Limb (tissue), 2 donors: ENCODE data around the gene ZDHHC19.
A peak's percentile ranks its signal among the peaks of the same experiment; 100 is the strongest.
"Not testable (repeated sequence)": the region's sequence is repeated elsewhere in the genome, so short reads cannot be mapped to it uniquely, and the experiment has no call there.

ENCODE experiments used
- DNase-seq, 2 donors: peaks; one replicate each; pipeline ENCODE4 v3.0.0-alpha.2; 2016; ENCODE audit errors: extremely low spot score in 2 of 2

Gene ZDHHC19

GRCh38 chr3:196205442-196206205 is 5.6 kb downstream of the ZDHHC19 start:
- DNase-seq: not testable (repeated sequence)

- DNase-seq: no peak
Observed at GRCh38 chr3:196203846-196204245, 7.4 kb downstream of the ZDHHC19 start.

- no peak for DNase-seq
Observed at GRCh38 chr3:196202516-196202970, 8.7 kb downstream of the ZDHHC19 start.

DNA sequence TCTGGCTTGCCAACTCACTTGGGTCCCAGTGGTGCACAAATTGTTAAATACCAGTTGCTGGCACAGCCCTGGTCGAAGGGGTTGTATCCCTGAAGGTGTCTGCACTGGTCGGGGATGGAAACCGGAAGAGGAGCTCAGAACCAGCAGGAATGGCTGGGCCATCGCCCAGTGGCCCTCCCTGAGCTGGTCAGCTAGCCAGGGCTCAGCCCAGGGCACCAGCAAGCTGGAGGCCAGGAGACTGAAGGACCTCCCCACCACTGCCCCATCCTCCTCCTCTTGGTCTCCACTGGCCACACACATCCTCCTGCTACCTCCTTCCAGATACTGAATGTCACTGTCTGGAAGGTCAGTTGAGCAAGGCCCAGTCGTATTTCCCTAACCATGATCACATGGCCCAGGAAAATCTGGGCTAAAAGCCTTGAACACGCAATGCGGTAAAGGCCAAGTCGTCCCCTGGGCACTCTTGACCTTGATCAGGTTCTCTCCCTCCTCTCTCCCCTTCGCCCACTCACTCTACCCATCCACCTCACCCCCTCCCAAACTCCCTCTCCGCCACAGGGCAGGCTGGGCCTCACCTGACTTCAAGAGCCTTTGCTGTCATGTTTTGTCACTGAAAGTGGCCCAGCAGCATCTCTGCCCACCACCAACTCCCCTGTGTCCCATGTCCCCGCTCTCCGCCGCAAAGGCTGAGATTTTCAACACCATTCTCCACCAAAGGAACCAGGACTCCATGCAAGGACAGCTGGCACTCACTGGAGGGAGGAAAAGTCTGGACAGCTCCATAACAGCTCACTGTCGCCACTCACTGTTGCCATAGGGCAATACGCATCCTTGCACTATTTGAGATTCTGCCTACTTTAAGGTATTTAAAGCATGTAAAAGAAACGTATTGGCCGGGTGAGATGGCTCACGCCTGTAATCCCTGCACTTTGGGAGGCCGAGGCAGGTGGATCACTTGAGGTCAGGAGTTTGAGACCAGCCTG is 12.1 kb downstream of the ZDHHC19 start:
- DNase-seq: no peak

DNA sequence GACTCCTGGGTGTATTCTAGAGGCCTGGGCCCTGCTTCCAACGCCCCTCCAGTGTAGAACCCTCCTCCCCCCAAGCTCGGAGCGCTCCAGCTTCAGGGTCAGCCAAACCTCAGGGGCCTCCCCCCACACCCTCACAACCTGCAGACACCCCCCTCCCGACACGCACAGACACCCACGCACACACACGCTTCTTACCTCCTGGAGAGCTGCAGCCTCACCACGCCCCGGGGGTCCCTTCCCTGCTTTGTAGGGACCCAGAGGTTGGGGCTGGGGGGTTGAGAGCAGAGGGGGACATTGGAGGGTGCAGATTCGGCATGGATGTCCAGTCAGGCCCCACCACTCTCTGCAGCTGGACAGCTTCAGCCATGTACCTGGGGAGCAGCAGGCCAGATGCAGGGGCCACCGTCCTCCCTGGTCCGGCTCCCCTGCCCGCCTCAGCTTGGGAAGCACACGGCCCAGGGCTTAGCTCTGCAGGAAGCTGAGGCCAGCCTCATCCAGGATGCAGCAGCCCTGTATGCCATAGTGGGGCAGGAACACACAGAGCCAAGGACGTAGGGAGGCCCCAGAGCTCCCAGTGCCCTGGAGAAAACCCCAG is 13.0 kb downstream of the ZDHHC19 start:
- no peak for DNase-seq

- no peak for DNase-seq
Observed at GRCh38 chr3:196197524-196197923, 13.7 kb downstream of the ZDHHC19 start.

DNA sequence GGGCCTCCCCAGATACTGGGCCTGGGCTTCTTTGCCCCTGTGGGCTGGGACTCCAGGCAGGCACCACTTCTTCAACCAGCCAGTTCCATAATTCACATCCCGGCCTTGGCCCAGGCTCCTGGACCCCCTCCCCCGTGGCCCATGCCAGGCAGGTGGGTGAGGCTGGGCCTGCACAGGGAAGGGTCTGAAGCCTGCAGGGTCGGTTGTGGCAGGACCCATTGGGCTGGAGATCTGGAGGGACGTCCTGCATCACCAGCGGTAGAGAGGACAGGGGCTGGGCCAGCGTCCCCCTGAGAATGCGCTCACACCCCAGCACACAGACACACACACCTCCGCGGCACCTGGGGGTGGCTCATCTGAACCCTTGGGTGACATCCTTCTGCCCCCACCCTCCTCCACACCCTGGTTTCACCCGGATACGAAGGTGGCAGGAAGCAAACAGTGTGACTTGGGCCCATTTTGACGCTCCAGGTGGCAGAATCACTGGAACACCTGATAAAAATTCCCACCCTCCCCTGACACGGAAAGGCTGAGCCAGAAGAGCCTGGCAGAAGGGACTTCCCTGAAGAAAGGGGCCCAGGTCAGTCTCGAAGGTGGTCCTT is 15.4 kb downstream of the ZDHHC19 start:
- no peak for DNase-seq

GRCh38 chr3:196194542-196194915 is 16.7 kb downstream of the ZDHHC19 start:
- no peak for DNase-seq

GRCh38 chr3:196193736-196194541 is 17.3 kb downstream of the ZDHHC19 start:
- DNase-seq: no peak

GRCh38 chr3:196193133-196193735 is 18.0 kb downstream of the ZDHHC19 start:
- no peak for DNase-seq

DNA sequence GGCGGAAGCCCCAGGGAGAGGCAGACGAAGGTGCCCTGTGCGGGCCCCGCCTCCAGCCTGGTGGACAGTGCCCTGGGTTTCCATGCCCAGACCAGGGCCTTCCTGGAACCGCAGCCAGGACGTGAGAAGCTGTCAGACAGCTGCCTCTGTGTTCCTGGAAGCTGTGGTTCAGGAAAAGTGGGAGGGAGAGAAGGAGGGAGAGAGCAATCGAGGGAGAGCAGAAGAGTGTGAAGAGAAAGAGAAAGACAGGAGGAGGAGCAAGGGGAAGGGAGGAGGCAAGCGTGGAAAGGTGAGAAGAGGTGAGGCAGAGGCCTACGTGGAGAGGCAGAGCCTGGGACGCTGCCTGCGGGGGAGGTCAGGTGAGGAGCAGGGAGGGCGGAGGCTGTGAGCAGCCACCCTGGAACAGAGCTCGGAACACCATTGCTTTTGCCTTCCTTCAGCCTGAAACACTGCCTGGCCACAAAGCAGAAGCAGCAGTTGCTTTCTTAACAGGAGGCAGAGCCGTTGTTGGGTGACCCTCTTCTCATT is 18.6 kb downstream of the ZDHHC19 start:
- DNase-seq: no peak

- DNase-seq: no peak
Observed at GRCh38 chr3:196192036-196192523, 19.1 kb downstream of the ZDHHC19 start.

GRCh38 chr3:196189566-196190347 is 21.4 kb downstream of the ZDHHC19 start:
- DNase-seq: no peak

GRCh38 chr3:196186651-196187573 is 24.3 kb downstream of the ZDHHC19 start:
- peak; percentile 30 to 75 for DNase-seq

DNA sequence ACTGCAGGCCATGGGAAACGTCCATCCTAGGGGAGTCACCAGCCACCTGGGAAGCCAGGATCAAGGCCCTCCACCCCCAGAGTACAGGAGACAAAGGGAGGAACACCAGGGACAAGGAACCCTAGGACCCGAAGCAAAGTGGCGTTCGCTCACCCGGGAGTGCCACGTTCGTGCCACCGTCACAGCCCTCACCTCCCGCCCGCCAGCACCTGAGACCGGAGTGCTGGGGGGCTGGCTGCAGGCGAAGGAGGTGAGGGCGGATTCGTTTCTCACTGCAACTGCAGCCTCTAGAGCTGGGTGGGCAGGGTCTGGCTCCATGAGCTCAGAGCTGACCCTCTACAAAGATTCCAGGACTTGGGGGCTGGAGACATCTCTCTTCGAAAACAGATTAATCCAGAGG is 26.3 kb downstream of the ZDHHC19 start:
- no peak for DNase-seq

DNA sequence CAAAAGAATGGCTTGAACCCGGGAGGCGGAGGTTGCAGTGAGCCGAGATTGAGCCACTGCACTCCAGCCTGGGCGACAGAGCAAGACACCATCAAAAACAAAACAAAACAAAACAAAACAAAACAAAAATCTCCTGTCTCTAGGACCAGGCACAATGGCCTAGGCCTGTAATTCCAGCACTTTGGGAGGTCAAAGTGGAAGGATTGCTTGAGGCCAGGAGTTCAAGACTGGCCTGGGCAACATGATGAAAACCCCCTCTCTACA is 27.1 kb downstream of the ZDHHC19 start:
- DNase-seq: not testable (repeated sequence)

DNA sequence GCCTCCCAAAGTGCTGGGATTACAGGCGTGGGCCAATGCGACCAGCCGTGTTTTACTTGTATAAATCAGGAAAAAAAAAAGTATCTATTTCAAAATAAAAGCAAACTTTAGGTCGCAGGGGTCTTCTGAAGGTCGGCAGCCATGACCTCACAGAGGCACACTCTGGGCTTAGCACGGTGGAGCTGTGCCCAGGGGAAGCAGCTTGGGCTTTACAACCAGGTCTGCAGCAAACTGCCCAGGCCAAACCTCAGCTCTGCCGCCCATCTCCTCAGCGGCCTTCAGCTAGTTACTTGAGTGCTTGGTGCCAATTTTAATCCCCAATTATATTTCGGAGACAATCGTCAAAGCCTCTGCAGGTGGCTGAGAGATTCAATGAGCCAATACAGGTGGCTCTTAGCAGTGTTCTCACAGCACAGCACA is 30.1 kb downstream of the ZDHHC19 start:
- DNase-seq: no peak

DNA sequence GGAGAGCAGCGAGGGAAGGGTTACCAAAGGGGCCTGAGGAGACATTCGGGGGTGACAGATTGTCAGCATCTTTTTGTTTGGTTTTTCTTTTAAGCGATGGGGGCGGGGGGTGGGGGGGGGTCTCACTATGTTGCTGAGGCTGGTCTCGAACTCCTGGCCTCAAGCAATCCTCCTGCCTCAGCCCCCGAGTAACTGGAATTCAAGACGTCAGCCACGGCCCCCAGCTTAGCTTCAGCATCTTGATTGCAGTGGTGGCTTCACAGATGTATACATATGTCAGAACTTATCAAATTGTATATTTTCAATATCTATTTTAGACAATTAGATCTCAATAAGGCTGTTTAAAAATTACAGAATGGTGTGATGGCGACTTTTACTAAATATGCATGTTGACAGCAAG is 30.9 kb downstream of the ZDHHC19 start:
- no peak for DNase-seq
